Omental fat pad (tissue), 4 donors: Measurements from ENCODE around the gene SLC35F3. TPM values are rescaled to one million over a fixed set of nuclear protein-coding genes. Genes with fewer than 3 reads are reported as not detected.

Experiments
- ATAC-seq: fragments of 150-250 bp; one replicate; pipeline ENCODE4 v1.9.1; 2016; ENCODE audit warnings: mild to moderate bottlenecking, moderate library complexity; ENCODE audit not compliant: low FRiP score
- DNase-seq: peaks from one replicate; pipeline ENCODE4 v3.0.0-alpha.2; 2019; ENCODE audit warnings: low spot score
- total RNA-seq, 4 donors: library from RNA; depleted of rRNA; stranded (reverse); fragments of >200 nt; gene quantifications; one replicate each; pipeline ENCODE4 v1.1.0, GENCODE V29; 2016
- TF ChIP-seq, protein P1 (sequence below), 3 donors: fragments of 450-650 bp; IDR thresholded peaks; one replicate each; pipeline ENCODE4 v1.5.1; 2016 to 2017; ENCODE audit warnings: antibody characterized with exemption in 3 of 3, mild to moderate bottlenecking in 3 of 3, moderate library complexity in 2 of 3

Gene SLC35F3
- total RNA-seq, 4 donors from 2014 or later = 0.09 TPM; not detected in 3

DNA sequence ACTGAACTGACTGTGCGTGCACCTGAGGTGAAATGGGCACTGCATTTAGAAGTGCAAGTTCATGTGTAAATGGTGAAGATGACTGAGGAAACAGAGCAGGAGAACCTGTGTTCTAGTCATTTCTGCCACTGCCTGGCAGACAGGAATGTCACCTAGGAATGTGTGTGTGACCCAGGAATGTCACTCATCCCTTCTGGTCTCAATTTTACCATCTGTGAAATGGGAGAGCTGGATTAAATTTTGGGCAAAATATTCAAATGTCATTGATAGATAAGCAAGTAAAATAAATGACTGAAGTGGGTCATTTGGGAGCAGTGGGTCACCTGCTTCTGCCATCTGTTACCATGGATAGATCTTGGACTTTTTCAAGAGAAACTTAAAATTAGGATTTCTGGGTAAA lies 42.2 kb downstream of the SLC35F3 start:
- ATAC-seq (no peak), DNase-seq (no peak)
- TF ChIP-seq, protein P1, sequence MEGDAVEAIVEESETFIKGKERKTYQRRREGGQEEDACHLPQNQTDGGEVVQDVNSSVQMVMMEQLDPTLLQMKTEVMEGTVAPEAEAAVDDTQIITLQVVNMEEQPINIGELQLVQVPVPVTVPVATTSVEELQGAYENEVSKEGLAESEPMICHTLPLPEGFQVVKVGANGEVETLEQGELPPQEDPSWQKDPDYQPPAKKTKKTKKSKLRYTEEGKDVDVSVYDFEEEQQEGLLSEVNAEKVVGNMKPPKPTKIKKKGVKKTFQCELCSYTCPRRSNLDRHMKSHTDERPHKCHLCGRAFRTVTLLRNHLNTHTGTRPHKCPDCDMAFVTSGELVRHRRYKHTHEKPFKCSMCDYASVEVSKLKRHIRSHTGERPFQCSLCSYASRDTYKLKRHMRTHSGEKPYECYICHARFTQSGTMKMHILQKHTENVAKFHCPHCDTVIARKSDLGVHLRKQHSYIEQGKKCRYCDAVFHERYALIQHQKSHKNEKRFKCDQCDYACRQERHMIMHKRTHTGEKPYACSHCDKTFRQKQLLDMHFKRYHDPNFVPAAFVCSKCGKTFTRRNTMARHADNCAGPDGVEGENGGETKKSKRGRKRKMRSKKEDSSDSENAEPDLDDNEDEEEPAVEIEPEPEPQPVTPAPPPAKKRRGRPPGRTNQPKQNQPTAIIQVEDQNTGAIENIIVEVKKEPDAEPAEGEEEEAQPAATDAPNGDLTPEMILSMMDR (IDR thresholded peaks at IDR 0.05) = no peak

DNA sequence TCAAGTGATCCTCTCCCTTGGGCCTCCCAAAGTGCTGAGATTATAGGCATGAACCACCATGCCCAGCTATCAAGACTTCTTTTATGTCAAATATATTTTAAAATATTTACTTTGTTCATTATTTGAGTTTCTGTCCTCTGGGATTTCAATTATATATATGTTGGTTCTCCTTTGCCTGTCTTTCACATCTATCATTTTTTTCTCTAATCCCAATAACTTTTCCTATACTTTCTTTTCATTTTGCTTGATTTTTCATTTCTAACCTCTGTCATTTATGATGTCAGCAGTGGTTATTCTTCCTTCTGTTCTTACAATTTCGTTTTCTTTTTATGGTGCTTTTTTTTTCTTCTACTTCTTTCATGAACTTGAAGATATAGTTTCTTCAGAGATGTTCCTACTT lies 47.3 kb downstream of the SLC35F3 start:
- TF ChIP-seq, protein P1 (IDR thresholded peaks at IDR 0.05) = no peak
- ATAC-seq (no peak), DNase-seq (no peak)

DNA sequence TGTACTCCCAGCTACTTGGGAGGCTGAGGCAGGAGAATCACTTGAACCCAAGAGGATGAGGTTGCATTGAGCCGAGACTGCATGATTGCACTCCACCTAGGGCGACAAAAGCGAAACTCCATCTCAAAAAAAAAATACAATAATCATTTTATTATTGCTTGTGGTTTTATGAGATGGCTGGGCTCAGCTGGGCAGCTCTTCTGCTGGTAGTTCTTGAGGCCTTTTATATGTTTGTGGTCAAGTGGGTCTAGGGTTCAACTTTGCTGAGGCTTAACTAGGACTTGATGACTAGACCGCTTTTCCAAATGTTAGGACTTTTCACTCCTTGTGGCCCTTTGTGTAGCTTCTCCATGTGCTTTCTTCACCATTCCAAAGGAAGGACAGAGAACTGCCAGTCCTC lies 53.2 kb downstream of the SLC35F3 start:
- no peak for ATAC-seq
- TF ChIP-seq, protein P1 (IDR thresholded peaks at IDR 0.05) = no peak
- DNase-seq = no peak

DNA sequence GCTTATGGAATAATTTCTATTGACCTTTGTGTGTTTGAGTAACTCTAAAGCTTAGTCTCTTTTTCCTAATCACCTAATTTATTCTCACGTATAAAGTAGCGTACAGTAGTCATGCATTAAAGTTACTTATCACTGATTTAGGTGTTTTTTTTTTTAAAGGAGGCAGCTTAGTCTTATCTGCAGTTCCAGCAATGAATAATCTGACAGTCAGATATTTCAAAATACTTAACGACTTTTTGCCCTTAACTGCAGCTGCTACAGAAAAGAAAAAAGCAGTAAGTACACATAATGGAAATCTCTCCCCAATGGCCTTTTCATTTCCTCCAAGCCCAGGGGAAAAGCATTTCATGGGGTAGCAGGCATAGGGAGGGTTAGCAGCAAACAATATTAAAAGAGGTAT lies 54.6 kb downstream of the SLC35F3 start:
- no peak for ATAC-seq

DNA sequence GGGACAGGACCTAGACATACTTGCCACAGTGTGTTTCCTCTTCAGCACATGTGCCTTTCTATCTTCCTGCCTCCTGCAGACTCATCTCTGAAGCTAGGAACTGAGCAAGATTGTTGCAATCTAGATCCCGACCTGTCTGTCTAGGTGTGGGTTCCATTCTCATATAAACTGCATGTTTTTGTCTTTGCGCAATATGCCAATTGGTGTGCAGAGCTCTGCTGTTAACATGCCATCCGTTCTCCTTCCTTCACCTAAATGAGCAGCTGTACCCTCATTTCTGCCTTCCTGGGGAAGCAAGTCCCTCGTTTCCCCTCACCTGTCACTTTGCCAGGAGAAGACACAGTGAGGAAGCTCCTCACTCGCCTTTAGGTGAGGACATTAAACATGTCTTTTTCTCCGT lies 55.5 kb downstream of the SLC35F3 start:
- ATAC-seq = no peak
- no peak for DNase-seq

More for the DNA sequence above, 54.6 kb downstream of the SLC35F3 start:
- TF ChIP-seq, protein P1 (IDR thresholded peaks at IDR 0.05) = no peak
- no peak for DNase-seq

DNA sequence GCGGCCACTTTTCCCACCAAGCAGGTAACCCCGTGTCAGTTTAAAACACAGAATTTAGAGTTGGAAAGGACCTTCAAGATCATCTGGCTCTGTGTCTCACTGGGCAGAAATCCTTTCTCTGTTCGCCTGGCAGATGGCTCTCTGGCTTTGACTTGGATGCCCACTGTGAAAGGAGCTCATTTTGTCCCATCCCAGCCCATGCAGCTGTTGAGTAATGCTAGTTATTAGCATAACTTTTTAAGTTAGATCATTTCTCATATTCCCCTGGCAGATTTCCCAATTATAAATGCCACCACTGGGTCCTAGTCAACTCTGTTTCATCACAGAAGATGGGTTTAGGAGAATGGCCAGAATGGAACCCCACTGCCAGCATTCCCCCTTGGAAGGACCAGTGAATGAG lies 55.9 kb downstream of the SLC35F3 start:
- ATAC-seq = no peak
- TF ChIP-seq, protein P1 (IDR thresholded peaks at IDR 0.05) = no peak
- no peak for DNase-seq

More for the DNA sequence above, 55.5 kb downstream of the SLC35F3 start:
- TF ChIP-seq, protein P1 (IDR thresholded peaks at IDR 0.05) = no peak

DNA sequence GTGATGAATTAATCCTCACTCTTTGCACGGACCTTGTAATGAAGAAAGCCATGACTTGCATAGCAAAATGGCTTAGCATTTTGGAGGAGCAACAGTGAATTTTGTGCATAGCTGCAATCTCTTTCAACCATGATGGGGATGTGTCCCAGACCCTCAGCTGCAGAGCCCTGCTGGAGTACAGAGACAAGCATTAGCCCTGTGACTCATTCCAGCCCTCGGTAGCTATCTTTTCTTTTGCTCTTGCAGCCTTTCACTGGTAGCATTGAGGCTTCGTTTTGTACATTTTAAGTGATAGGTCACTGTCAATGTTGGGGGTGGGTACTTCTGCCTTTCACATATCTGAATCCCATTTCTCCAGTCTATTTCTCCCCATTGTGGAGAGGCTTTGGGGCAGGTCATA lies 58.4 kb downstream of the SLC35F3 start:
- TF ChIP-seq, protein P1 (IDR thresholded peaks at IDR 0.05) = no peak
- no peak for ATAC-seq
- no peak for DNase-seq
